CD4-positive, alpha-beta T cell treated with Interleukin-10 for 1 hour (primary cell): Measurements from ENCODE around the gene AOX1.
"Not testable (repeated sequence)": the region's sequence is repeated elsewhere in the genome, so short reads cannot be mapped to it uniquely, and the experiment has no call there.

Experiments
- DNase-seq: peaks from one replicate; pipeline ENCODE4 v3.0.0-alpha.2; 2020

AOX1 gene

DNA sequence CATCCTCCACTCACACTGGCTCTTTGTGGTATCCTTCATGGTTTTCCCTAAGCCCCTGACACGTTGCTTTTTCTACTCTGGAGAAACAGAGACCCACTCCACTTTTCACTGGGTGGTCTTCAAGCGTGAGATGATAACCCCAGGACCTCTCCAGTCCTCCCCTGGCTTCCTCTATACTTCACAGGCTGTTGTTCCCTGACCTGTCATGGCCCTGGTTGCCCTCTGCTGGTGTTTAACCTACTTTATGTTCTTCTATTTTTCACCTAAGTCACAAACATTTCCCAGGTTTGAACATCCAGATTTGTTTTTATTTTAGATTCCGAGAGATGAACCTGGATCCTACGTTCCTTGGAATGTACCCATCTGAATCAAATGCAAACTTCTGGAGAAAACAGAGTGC, 84.5 kb downstream of the AOX1 start:
- DNase-seq, result no peak

DNA sequence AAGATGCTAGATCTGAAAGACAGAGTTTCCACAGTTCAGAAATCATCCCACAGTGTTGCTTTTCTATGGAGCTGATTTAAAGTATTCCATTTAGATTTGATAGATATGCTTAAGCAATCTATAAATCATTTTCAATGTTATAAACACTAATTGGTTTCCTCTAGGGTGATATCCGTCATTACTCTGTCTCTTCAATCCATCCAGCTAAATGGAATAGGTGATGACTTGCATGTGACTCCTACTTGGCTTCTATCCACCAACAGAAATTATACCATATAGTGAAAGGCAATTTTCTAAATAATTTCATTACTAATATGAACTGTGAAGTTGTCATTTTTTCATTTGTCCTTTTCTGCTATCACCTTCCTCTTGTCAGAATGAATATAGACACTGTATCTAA, 84.9 kb downstream of the AOX1 start:
- DNase-seq, result no peak

DNA sequence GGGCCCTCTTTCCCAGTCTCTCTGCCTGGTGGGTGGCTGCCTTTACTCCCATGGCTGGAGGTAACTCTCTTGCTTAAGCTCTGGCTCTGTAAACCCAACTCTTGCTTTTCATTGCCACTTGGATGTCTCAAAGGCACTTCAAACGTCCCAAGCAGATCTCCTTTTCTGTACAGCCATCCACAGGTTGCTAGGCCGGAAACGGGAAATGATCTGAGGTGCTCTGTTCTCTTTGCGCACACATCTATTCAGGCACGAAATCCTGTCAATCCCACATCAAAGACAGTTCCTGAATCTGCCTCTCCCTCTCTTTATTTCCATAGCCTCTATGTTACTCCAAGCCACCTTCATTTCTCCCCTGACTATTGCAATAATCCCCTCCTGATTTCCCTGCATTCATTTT, 87.4 kb downstream of the AOX1 start:
- no peak for DNase-seq

- no peak for DNase-seq
Observed at GRCh38 chr2:200674837-200675236, 89.0 kb downstream of the AOX1 start.

DNA sequence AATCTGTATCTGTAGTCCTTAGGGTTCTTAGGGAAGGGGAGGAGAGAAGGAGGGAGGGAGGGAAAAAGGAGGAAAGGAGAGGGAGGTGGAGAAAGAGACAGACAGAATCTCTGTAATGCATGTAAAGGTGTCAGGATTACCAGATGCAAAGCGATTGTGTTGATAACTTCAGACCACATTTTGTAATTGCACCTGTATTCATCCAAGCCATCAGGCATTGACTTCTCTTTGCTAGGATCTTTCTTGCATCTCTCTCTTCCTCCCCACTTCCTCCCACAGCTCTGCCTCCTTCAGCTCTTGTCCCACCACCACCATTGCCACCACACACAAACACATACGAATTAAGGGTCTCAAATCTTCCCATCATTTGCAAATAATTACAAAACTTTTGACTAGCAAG, 91.4 kb downstream of the AOX1 start:
- no peak for DNase-seq

DNA sequence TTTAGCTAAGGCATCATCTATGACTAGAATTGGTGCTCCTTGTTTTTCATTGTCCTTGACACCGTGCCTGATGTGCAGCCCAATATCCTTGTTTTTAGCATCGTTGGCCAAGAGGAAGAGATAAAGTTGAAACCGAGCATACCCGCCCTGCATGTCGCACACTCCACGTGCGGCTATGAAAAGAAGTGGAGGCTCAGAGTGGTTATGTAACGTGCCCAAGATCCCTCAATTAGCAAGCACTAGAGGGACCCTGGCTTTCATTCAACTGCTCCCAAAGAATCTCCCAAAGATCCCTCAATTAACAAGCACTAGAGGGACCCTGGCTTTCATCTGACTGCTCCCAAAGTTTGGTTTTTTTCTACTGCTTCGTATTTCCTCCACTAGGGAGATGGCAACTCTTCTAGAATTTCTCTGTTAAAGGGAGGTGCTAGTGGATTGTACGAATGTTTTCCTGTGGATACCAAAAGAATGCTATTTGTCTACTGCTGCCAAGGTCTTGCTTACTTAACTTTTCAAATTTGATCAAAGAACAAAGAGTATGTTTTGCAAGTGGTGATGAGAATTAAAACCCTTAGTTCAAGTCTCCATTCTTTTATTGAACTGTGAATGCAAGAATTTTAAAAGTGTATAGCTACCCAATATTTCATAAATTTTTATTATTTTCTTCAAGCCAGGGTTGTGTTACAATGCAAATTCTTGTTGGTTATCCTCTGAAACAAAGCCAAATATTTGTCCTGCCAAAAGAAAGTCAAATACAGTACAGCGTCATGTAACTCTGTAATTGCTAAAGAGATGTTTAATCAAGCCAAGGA, 92.1 kb downstream of the AOX1 start:
- DNase-seq, result no peak

- no peak for DNase-seq
Observed at GRCh38 chr2:200679127-200679526, 93.3 kb downstream of the AOX1 start.

- no peak for DNase-seq
Observed at GRCh38 chr2:200679535-200679934, 93.7 kb downstream of the AOX1 start.

DNA sequence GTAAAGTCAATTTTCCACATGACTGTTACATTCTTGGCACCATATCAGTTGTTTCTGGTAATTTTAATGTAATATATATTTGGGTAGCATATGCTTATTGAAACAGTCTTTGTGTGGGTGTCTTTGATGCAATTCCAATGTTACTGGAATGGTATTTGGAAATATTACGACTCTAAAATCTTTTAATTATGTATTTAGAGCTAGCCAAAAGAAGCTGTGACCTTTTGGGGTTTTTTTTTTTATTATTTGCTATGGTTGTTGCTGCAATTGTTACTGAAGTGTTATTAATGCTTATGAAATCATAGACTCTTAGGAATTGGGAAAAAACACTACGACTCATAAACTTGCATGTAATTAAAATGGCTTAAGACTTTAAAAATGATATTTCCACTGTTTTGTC, 95.9 kb downstream of the AOX1 start:
- DNase-seq, result no peak

GRCh38 chr2:200682407-200682806, 96.6 kb downstream of the AOX1 start:
- not testable (repeated sequence) for DNase-seq

GRCh38 chr2:200687922-200688920, 102.4 kb downstream of the AOX1 start:
- DNase-seq, result no peak

DNA sequence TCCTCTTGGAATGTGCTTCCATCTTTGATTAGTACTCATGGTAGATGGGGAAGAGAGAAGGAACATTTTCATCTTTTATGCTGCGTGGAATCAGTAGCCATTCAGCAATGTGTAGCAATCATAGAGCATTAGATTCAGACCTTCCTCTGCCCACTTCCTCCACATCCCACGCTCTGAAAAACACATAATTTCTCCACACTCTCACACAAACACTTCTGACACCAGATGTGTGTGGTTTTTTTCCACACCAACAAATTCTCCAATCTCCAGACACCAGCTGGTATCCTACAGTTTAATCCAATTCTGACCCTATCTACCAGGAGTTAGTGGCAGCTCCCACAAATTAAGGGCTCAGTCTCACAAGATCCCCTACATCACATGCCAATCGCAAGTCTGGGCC, 103.3 kb downstream of the AOX1 start:
- no peak for DNase-seq

- DNase-seq, result no peak
Observed at GRCh38 chr2:200693836-200694470, 108.1 kb downstream of the AOX1 start.

DNA sequence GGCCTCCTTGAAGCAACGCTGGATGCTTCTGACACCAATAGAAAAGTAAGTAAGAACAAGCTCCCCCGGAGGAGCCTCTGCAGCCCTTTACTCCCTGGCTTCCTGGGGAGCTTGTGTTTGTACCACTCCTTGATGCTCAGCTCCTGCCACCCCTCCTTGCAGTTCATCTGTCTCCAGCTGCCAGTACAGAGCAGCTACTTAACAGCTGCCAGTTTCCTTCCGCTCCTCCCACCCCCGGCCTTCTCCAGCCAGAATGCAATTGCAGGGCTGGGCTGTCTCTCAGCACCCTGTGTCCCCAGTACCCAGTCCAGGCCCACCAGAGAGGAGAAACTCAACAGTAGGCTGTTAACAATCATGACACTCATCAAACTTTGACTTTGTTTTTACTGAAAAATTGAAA, 109.4 kb downstream of the AOX1 start:
- no peak for DNase-seq

GRCh38 chr2:200695601-200696000, 109.8 kb downstream of the AOX1 start:
- DNase-seq, result no peak

- no peak for DNase-seq
Observed at GRCh38 chr2:200698217-200698616, 112.4 kb downstream of the AOX1 start.

- no peak for DNase-seq
Observed at GRCh38 chr2:200699310-200699709, 113.5 kb downstream of the AOX1 start.

- DNase-seq, result no peak
Observed at GRCh38 chr2:200700856-200701255, 115.0 kb downstream of the AOX1 start.

DNA sequence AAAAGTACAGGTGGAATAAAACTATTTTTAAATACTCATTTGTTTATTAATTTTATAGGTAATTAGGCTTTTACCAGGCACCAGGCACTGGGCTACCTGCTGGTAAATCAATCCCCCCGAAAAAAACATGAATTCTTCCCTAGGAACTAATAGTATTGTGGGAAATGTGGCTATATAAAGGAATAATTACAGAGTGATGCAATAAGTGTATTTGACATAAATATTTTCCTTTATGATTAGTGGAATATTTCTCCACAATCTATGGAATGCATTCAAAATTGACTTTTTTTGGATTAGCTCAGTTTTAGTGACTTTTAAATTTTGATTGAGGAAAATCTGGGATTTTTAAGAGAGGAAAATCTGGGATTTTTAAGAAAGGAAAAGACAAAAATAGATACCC, 116.2 kb downstream of the AOX1 start:
- DNase-seq, result no peak

DNA sequence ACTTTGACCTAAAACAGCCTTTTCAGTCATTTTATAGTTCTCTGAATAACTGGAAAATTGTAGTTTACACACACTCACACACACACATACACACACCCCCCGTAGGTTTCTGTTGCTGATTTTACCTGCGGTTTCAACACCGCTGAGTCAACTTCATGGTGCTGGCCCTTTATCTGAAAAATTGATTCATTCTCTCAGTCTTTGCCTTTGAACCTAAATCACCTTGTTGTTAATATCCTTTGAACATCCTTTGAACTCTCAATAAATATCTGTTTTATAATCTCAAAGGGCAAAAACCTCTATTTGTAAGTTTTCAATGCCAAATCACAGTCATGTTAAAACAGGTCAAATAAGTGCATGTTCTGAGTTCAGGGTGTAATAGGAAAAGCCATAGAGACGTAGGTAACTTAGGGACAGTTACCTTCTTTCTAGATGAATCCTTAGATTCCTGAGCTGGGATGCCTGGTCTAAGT, 116.9 kb downstream of the AOX1 start:
- DNase-seq, result peak; percentile 44

DNA sequence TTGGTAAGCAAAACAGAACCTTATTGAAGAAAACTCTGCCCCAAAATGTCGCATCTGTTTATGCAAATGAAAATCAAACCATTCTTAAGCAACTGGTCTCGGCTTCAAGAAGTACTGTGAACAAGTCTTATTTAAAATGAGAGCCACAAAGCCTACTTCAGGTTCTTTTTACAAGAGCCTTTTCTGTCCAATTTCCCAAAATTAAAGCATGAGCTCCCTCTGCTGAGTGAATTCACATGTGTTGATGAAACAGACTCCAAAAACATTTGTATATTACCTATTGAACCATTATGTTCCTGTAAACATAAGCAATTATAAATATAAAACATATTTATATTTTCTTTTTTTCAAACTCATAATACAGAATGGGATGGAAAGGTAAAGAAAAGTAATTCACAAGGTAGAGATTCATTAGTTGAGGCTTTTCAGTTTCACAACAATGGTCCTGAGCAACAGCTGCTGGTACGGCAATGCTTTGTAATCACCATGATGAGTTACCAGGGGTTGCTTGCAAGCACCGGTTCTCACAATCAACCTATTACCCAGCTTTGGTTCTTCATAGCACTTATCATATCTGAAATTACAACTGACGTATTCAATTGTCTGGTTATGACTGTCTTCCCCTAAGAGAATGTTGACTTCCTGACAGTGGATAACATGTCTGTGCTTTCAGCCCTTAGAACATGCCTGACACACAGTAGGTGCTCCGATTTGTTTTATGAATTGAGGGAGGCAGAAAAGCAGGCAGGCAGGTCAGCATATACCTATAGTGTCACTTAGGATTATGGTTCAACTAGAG, 117.5 kb downstream of the AOX1 start:
- peak; percentile 41 for DNase-seq

DNA sequence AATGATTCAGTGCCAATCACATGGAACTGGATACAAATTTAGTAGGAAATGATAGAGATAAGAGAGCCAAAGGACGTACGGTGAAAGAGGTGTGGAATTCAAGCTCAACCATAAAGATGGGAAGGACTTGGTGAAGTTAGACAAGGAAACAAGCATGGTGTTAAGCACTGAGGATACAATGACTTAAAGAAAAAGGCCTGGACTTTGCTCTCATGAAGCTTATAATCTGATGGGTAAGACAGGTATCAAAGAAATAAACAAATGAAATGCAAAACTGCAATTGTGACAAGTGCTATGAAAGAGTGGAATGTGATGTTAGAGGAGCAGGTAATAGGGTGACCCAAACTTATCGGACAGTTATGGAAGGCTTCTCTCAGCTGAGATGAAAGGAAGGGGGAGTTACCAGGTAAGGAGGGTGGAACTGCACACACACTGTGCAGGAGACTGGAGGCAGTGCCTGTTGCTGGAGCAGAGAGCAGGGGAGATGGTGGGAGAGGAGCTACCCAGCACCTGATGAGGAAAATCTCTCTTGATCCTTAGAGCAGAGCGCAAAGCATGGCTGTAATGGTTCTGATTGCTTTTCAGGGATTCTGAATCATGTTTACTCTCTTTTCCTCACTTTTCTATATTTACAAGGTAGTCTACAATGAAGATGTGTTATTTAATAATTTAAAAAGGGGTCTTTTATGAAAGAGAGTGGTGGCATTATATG, 118.3 kb downstream of the AOX1 start:
- no peak for DNase-seq
